Measurements from ENCODE around the gene KIF26B.

GRCh38 chr1:245107776-245108114 is 47.0 kb upstream of the KIF26B start:
- TF ChIP-seq CTCF (IDR thresholded peaks at IDR 0.05; ENCODE audit: poor library complexity, severe bottlenecking) = no peak
- TF ChIP-seq EZH2 (IDR thresholded peaks at IDR 0.05; ENCODE audit: borderline replicate concordance, insufficient read depth, low read length, poor library complexity, severe bottlenecking) = no peak
- no peak for TF ChIP-seq MXI1 (conservative IDR thresholded peaks at IDR 0.05; ENCODE audit: poor library complexity, severe bottlenecking)
- TF ChIP-seq EP300 (conservative IDR thresholded peaks at IDR 0.05; ENCODE audit: poor library complexity, severe bottlenecking) = no peak
- TF ChIP-seq TAF1 (IDR thresholded peaks at IDR 0.05; ENCODE audit: low read depth) = no peak
- TF ChIP-seq POLR2AphosphoS5 (IDR thresholded peaks at IDR 0.05) = no peak
- no peak for TF ChIP-seq REST (IDR thresholded peaks at IDR 0.05; ENCODE audit: borderline replicate concordance)
- TF ChIP-seq SMC3 (conservative IDR thresholded peaks at IDR 0.05; ENCODE audit: poor library complexity) = no peak

All from neural cell (in vitro differentiated cells).